ENCODE results near the gene CNTRL. TPM values are rescaled to one million over a fixed set of nuclear protein-coding genes. Genes with fewer than 3 reads are reported as not detected.

The CNTRL gene
- polyA plus RNA-seq, 2 of the 4 experiments (the other 2 are of a cell fraction): 5.1 to 15.0 TPM

DNA sequence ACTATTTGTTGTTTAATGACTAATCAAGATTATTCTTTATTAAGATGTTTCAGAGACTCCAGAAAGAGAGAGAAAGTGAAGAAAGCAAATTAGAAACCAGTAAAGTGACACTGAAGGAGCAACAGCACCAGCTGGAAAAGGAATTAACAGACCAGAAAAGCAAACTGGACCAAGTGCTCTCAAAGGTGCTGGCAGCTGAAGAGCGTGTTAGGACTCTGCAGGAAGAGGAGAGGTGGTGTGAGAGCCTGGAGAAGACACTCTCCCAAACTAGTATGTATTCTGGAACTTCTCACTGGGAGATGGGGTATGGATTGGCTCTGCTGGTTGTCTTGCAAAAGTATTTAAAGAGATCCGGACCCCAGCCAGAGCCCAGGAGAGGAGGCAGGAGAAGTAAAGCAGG, 93.3 kb downstream of the CNTRL start:
- H3K4me1 ChIP-seq: no peaks in the 10 kb centered on the region
- FAIRE-seq (no peak), DNase-seq (ENCODE audit: low read depth in 1 of 2, low spot score in 1 of 2) (no peak), ATAC-seq (no peak)
- CTCF ChIA-PET: no interaction called here
- no peak overlapping the region for H3K4me2 ChIP-seq
- TF ChIP-seq HOXA7 (CRISPR knock-in tag; IDR thresholded peaks at IDR 0.05): no peak
- no peak for TF ChIP-seq FOSL2 (IDR thresholded peaks at IDR 0.05)
- TF ChIP-seq FOSL2 (CRISPR knock-in tag; IDR thresholded peaks at IDR 0.05): no peak
- TF ChIP-seq EHF (CRISPR knock-in tag; IDR thresholded peaks at IDR 0.05): no peak
- TF ChIP-seq, protein P1, sequence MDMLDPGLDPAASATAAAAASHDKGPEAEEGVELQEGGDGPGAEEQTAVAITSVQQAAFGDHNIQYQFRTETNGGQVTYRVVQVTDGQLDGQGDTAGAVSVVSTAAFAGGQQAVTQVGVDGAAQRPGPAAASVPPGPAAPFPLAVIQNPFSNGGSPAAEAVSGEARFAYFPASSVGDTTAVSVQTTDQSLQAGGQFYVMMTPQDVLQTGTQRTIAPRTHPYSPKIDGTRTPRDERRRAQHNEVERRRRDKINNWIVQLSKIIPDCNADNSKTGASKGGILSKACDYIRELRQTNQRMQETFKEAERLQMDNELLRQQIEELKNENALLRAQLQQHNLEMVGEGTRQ (IDR thresholded peaks at IDR 0.05): no peak
- TF ChIP-seq, protein P2, sequence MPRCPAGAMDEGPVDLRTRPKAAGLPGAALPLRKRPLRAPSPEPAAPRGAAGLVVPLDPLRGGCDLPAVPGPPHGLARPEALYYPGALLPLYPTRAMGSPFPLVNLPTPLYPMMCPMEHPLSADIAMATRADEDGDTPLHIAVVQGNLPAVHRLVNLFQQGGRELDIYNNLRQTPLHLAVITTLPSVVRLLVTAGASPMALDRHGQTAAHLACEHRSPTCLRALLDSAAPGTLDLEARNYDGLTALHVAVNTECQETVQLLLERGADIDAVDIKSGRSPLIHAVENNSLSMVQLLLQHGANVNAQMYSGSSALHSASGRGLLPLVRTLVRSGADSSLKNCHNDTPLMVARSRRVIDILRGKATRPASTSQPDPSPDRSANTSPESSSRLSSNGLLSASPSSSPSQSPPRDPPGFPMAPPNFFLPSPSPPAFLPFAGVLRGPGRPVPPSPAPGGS (IDR thresholded peaks at IDR 0.05): no peak
- no peak for TF ChIP-seq BHLHE40 (IDR thresholded peaks at IDR 0.05; ENCODE audit: low read depth, low read length)
- no peak for TF ChIP-seq EP300 (IDR thresholded peaks at IDR 0.05)
- TF ChIP-seq PHF8 (IDR thresholded peaks at IDR 0.05; ENCODE audit: borderline replicate concordance, low read depth): no peak
- TF ChIP-seq JUNB (IDR thresholded peaks at IDR 0.05): no peak
- TF ChIP-seq JUN (IDR thresholded peaks at IDR 0.05): no peak
- TF ChIP-seq CBX8 (IDR thresholded peaks at IDR 0.05): no peak
- no peak for TF ChIP-seq MYC (IDR thresholded peaks at IDR 0.05; ENCODE audit: borderline replicate concordance, low read length)
- no peak overlapping the region for H3K27ac ChIP-seq
- no peaks in the 10 kb centered on the region for H3K9me3 ChIP-seq
- no peak overlapping the region for H3K4me3 ChIP-seq
- POLR2A ChIA-PET: interaction anchor here (1.1 kb wide), 1 partner anchor 34 kb away, joined by 3 read pairs; the partner anchor contains the start of gene RAB14
- 87% methylated on average over 2 of the region's 2 CpGs for WGBS (ENCODE audit: missing lambda C conversion rate)

DNA sequence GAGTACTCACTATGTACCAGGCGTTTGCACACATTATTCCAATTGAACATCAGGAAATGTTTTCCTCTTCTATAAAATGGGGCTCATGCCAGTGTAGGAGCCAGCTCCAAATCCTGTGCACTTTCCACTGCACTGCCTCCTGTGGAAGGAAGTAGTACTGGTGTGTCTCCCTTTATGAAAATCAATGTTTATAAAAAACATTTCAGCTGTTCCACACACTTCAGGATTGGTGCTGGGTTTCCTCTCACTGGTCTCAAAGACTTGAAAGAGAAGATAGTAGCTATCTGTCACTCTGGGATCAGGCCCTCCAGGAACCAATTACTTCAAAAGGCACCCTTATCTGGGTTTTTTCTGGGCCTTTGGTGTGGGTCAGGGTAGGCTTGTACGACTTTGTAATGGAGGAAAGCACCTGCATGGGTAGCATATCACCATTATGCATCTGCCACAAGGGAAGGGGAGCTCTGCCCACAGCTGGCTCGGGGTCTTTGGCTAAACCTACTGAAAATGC, 94.4 kb downstream of the CNTRL start:
- WGBS (ENCODE audit: missing lambda C conversion rate): 78% methylated on average over 3 of the region's 3 CpGs
- Histone ChIP-seq H3K4me1 (no peaks in the 10 kb centered on the region), H3K4me2 (no peak overlapping the region), H3K4me3 (no peak overlapping the region), H3K27ac (no peak overlapping the region), H3K9me3 (no peaks in the 10 kb centered on the region)
- DNase-seq (ENCODE audit: low read depth in 1 of 2, low spot score in 1 of 2) (peak; percentile 31 to 35), ATAC-seq (peak; percentile 85 to 93), FAIRE-seq (no peak)
- ChIA-PET CTCF (interaction anchor here (0.5 to 2.4 kb wide), 11 partner anchors 9 to 271 kb away, joined by 3 to 8 read pairs (median 3); partner anchors contain the start of gene GSN), POLR2A (interaction anchor here (1.1 kb wide), 1 partner anchor 33 kb away, joined by 3 read pairs; the partner anchor contains the start of gene RAB14)
- TF ChIP-seq POLR2A (IDR thresholded peaks at IDR 0.05; ENCODE audit: low read length): no peak
- peak in 1 of 2 experiments; percentile 22; a peak in 2 of 5 replicates for TF ChIP-seq RAD21 (conservative IDR thresholded peaks at IDR 0.05 in 1 of 2, IDR thresholded peaks at IDR 0.05 in 1 of 2)

DNA sequence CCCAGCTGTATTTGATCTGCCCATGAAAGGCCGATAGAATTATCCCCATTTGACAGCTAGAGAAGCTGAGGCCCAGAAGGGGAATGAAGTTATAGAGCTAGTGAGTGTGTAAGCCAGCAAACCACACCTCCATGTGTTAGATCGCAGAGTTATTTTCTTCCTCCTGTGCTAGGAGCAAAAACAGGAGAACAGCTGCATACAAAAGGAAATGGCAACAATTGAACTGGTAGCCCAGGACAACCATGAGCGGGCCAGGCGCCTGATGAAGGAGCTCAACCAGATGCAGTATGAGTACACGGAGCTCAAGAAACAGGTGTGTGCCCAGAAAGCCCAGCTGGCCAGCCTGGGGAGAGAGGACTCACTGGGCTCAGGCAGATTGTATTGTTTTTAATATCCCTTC, 96.5 kb downstream of the CNTRL start:
- 95% methylated on average over 5 of the region's 5 CpGs for WGBS (ENCODE audit: missing lambda C conversion rate)
- CTCF ChIA-PET: interaction anchor here (0.9 to 2.4 kb wide), 8 partner anchors 9 to 42 kb away, joined by 3 to 8 read pairs (median 3); partner anchors contain the start of gene RAB14

More for the DNA sequence above, 96.5 kb downstream of the CNTRL start:
- no peak for ATAC-seq
- Histone ChIP-seq H3K9me3 (no peaks in the 10 kb centered on the region), H3K27ac (no peak overlapping the region), H3K4me1 (no peaks in the 10 kb centered on the region), H3K4me2 (no peak overlapping the region), H3K4me3 (no peak overlapping the region)
- POLR2A ChIA-PET: interaction anchor here (1.1 kb wide), 1 partner anchor 31 kb away, joined by 3 read pairs; the partner anchor contains the start of gene RAB14
- DNase-seq (ENCODE audit: low read depth in 1 of 2, low spot score in 1 of 2): no peak
- no peak for TF ChIP-seq RFX5 (IDR thresholded peaks at IDR 0.05)
- no peak for TF ChIP-seq HEYL (CRISPR knock-in tag; IDR thresholded peaks at IDR 0.05)
- TF ChIP-seq RAD21 (conservative IDR thresholded peaks at IDR 0.05 in 1 of 2, IDR thresholded peaks at IDR 0.05 in 1 of 2): no peak
- TF ChIP-seq EHMT2 (IDR thresholded peaks at IDR 0.05; ENCODE audit: low read depth): no peak
- TF ChIP-seq MYC (IDR thresholded peaks at IDR 0.05; ENCODE audit: borderline replicate concordance, low read length): no peak
- TF ChIP-seq, protein P3, sequence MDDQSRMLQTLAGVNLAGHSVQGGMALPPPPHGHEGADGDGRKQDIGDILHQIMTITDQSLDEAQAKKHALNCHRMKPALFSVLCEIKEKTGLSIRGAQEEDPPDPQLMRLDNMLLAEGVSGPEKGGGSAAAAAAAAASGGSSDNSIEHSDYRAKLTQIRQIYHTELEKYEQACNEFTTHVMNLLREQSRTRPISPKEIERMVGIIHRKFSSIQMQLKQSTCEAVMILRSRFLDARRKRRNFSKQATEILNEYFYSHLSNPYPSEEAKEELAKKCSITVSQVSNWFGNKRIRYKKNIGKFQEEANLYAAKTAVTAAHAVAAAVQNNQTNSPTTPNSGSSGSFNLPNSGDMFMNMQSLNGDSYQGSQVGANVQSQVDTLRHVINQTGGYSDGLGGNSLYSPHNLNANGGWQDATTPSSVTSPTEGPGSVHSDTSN (IDR thresholded peaks at IDR 0.05): no peak
- TF ChIP-seq HDAC2 (IDR thresholded peaks at IDR 0.05): no peak
- TF ChIP-seq, protein P4, sequence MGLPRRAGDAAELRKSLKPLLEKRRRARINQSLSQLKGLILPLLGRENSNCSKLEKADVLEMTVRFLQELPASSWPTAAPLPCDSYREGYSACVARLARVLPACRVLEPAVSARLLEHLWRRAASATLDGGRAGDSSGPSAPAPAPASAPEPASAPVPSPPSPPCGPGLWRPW (IDR thresholded peaks at IDR 0.05): no peak
- no peak for TF ChIP-seq NPAS2 (CRISPR knock-in tag; IDR thresholded peaks at IDR 0.05; ENCODE audit: borderline replicate concordance)
- TF ChIP-seq BHLHE40 (IDR thresholded peaks at IDR 0.05; ENCODE audit: low read depth, low read length): no peak
- no peak for TF ChIP-seq FOSB (CRISPR knock-in tag; IDR thresholded peaks at IDR 0.05)
- no peak for TF ChIP-seq CBX2 (IDR thresholded peaks at IDR 0.05; ENCODE audit: borderline replicate concordance, low read depth)
- TF ChIP-seq GATA3 (IDR thresholded peaks at IDR 0.05; ENCODE audit: borderline replicate concordance): no peak
- no peak for TF ChIP-seq SREBF2 (IDR thresholded peaks at IDR 0.05)
- no peak for TF ChIP-seq EP300 (IDR thresholded peaks at IDR 0.05)
- no peak for TF ChIP-seq ZNF302 (CRISPR knock-in tag; IDR thresholded peaks at IDR 0.05)
- TF ChIP-seq NFE2L2 (conservative IDR thresholded peaks at IDR 0.05; ENCODE audit: low read length): no peak
- TF ChIP-seq, protein P5, sequence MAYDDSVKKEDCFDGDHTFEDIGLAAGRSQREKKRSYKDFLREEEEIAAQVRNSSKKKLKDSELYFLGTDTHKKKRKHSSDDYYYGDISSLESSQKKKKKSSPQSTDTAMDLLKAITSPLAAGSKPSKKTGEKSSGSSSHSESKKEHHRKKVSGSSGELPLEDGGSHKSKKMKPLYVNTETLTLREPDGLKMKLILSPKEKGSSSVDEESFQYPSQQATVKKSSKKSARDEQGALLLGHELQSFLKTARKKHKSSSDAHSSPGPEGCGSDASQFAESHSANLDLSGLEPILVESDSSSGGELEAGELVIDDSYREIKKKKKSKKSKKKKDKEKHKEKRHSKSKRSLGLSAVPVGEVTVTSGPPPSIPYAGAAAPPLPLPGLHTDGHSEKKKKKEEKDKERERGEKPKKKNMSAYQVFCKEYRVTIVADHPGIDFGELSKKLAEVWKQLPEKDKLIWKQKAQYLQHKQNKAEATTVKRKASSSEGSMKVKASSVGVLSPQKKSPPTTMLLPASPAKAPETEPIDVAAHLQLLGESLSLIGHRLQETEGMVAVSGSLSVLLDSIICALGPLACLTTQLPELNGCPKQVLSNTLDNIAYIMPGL (CRISPR knock-in tag; IDR thresholded peaks at IDR 0.05; ENCODE audit: borderline replicate concordance): no peak
- no peak for FAIRE-seq
